AG04449 (cell line): ENCODE measurements around the gene MN1.

Experiments used
- CTCF ChIA-PET: fragments of 350-600 bp; formaldehyde crosslinking; extraction: SDS; loops from one replicate; lab custom pipeline; 2021; ENCODE audit warnings: antibody characterized with exemption; lab: Yijun Ruan, JAX
- POLR2A ChIA-PET: fragments of 400-600, 350-600 bp; formaldehyde crosslinking; extraction: SDS; loops from one replicate; lab custom pipeline; 2020; ENCODE audit warnings: antibody characterized with exemption, inconsistent platforms; lab: Yijun Ruan, JAX
- DNase-seq: peaks from one replicate; pipeline ENCODE4 v3.0.0-alpha.2; 2010; ENCODE audit warnings: low read depth, low spot score
- H3K4me3 ChIP-seq: 2 replicates; pipeline ENCODE4 v1.5.1; 2011; ENCODE audit warnings: low read depth, mild to moderate bottlenecking, control low read depth, low read length
- TF ChIP-seq, protein P1 (sequence below): IDR thresholded peaks from one replicate; pipeline ENCODE4 v1.5.1; 2011; ENCODE audit warnings: mild to moderate bottlenecking, moderate library complexity, low read length, control low read depth, inconsistent platforms; ENCODE audit not compliant: insufficient read depth; ENCODE audit errors: missing control alignments

Gene MN1

DNA sequence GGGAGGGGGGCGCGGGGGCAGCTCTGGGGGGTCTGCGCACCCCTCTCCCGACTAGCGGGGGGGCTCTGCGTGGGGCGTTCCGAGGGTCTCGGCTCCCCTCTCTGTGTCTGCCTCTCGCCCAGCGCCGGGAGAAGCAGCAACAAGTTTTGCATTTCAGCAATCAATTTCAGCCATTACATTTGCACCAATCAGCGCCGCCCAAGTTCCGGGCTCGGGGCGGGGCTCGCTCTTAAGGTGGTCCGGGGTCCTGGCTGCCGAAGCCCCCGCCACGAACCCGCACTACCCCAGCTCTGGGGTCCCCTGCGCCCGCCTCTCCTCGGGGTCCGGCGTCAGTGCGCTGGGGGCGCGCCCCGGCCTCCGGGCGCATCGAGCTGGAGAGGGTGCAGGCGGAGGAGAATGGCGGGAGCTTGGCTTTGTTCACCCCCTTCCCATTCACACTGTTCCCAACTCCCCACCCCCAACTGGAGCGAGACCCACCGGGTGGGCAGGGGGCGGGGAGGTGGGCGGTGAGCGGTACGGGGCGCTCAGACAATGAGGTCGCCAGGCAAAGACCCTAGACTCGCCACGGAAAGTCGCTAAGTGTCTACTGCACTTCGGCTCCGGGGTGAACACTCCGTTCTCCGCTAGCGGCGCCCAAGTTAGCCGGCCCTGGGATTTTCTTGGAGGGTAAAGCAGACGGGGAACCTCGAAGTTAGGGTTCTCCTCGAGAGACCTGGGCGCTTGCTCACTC, at the start of gene MN1:
MN1 (minus strand) TSS at position 141 of the 730 bp plus-strand sequence. CDS start 1,213 bp downstream, outside the sequence.
- DNase-seq, result no peak
- CTCF ChIA-PET, result interaction anchor here (1.0 to 1.4 kb wide), 2 partner anchors 1038 to 1045 kb away, joined by 3 read pairs; no protein-coding TSS in a partner anchor

DNA sequence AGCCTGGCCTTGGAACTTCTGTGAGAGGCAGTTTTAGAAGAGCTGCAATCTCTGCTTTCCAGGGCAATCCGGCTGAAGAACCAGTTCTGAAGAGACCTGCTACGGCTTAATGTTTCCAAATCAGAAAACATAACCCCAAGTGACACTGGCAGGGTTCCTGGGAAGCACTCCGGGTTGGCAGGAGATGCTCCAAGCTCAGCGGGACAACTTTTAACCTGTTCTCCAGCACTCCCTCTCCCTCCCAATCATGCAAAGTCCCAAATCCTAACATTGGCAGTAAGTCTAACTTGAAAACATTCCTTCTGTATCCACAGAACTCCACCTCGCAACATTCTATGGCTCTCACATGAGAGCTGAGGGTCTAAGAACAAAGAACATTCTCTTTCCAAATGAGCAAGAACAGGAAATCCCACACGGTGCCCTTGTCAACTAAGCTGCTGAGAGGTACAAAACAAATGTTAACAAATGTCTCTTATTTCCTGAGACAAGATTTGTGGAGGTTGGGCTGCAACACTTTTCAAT, 48.5 kb upstream of the MN1 start:
- no peak overlapping the region for H3K4me3 ChIP-seq
- DNase-seq, result no peak
- CTCF ChIA-PET, result interaction anchor here (1.4 to 4.3 kb wide), 2 partner anchors 9 to 12 kb away, joined by 4 to 15 read pairs; no protein-coding TSS in a partner anchor
- TF ChIP-seq, protein P1, sequence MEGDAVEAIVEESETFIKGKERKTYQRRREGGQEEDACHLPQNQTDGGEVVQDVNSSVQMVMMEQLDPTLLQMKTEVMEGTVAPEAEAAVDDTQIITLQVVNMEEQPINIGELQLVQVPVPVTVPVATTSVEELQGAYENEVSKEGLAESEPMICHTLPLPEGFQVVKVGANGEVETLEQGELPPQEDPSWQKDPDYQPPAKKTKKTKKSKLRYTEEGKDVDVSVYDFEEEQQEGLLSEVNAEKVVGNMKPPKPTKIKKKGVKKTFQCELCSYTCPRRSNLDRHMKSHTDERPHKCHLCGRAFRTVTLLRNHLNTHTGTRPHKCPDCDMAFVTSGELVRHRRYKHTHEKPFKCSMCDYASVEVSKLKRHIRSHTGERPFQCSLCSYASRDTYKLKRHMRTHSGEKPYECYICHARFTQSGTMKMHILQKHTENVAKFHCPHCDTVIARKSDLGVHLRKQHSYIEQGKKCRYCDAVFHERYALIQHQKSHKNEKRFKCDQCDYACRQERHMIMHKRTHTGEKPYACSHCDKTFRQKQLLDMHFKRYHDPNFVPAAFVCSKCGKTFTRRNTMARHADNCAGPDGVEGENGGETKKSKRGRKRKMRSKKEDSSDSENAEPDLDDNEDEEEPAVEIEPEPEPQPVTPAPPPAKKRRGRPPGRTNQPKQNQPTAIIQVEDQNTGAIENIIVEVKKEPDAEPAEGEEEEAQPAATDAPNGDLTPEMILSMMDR, result no peak
- POLR2A ChIA-PET, result no interaction called here

More for the DNA sequence above, at the start of gene MN1:
- TF ChIP-seq, protein P1, result no peak
- H3K4me3 ChIP-seq, result peak within 1 kb of the TSS; percentile 77
- POLR2A ChIA-PET, result interaction anchor here (0.6 kb wide), 1 partner anchor 366 kb away, joined by 4 read pairs; no protein-coding TSS in a partner anchor

DNA sequence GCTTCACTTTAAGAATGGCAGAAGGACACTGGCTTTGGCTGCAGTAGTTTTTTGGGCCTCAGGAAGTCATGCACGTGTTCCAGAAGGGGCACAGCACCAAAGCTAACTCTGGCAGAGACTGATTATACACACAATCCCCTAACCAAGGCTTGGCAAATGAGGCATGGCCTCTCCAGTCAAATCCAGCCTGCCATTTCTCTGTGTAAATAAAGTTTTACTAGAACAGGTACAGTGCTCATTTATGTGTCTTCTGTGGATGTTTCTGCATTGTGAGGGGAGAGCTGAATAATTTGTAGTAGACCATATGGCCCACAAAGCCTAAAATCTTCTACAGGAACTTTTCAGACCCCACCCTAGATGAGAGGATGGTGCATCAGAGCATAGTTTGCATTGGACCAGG, 46.4 kb upstream of the MN1 start:
- TF ChIP-seq, protein P1, result no peak
- H3K4me3 ChIP-seq, result no peak overlapping the region
- POLR2A ChIA-PET, result no interaction called here
- DNase-seq, result no peak
- CTCF ChIA-PET, result no interaction called here

DNA sequence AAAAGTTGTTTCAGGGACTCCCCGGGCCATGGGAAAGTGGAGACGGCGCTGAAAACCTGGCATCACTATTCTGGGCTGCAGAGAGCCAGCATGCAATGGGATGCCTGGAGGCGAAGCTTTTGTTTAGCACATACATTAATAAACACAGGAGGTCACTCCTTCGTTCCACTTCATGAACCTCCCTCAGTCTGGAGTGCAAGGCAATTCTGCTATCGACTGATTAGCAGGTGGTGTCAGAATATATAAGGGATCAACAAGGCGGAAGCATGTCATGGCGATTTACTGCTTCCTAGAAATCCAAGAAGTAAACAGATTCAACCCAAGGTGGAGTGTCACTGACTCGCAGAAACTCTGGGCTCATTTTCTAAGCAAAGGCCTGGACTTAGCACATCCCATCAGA, 45.4 kb upstream of the MN1 start:
- ChIA-PET POLR2A (no interaction called here), CTCF (no interaction called here)
- H3K4me3 ChIP-seq, result no peak overlapping the region
- no peak for DNase-seq
- TF ChIP-seq, protein P1, result no peak

DNA sequence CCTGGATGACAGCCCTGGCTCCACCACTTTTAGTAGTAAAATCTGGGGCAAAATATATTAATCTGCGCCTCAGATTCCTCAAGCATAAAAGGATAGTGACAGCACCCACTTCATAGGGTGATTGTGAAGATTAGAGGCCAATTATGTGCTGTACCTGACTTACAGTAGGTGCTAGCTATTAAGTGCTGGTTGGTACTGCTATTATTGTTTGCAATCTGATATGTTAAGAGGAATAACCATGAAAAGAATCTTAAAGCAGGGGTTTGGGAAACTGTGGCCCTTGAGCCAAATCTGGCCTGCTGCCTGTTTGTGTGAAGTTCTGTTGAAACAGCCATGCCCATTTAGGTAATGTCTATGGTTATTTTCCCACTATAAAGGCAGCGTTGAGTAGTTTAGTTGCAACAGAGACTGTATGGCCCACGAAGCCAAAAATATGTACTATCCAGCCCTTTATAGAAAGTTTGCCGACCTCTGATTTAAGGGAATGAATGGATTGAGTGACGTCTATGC, 44.7 kb upstream of the MN1 start:
- H3K4me3 ChIP-seq, result no peak overlapping the region
- no peak for DNase-seq
- ChIA-PET POLR2A (no interaction called here), CTCF (no interaction called here)
- TF ChIP-seq, protein P1, result no peak

DNA sequence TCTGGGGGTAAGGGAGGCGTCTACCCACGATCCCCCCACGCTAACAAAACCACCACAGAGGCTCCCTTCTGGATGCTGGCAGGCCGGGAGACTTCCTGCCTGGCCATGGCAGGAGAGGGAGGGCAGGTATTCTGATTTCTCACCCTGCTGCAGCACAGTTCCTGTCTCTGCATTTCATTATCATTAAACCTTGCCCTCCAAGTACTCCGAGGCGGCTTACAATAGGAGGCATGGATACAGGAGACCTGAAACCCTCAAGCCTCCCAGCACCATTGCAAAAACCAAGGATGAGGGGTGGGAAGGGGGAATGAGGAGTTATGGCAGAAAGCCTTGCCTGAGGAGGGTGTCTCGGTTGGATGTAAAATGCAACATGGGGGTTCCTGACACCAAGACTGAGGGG, 44.1 kb upstream of the MN1 start:
- CTCF ChIA-PET, result no interaction called here
- TF ChIP-seq, protein P1, result no peak

More for the DNA sequence above, 44.1 kb upstream of the MN1 start:
- POLR2A ChIA-PET, result no interaction called here
- no peak for DNase-seq
- H3K4me3 ChIP-seq, result no peak overlapping the region
